Esophagus muscularis mucosa (tissue), 4 donors: ENCODE data around the gene TEAD3. TPM values are rescaled to one million over a fixed set of nuclear protein-coding genes. Genes with fewer than 3 reads are reported as not detected.
A peak's percentile ranks its signal among the peaks of the same experiment; 100 is the strongest.

ENCODE experiments used
- DNase-seq: peaks from one replicate; pipeline ENCODE4 v3.0.0-alpha.2; 2017; ENCODE audit errors: extremely low spot score
- H3K27ac ChIP-seq, 4 donors: fragments of 200-600 bp; sonication (generic); replicated peaks in 1 of 4; 1 replicate in 3 of 4; 2 replicates in 1 of 4; pipeline ENCODE4 v1.5.1; 2016 to 2019; ENCODE audit warnings: mild to moderate bottlenecking in 1 of 4
- H3K27me3 ChIP-seq, 4 donors: fragments of 200-600 bp; sonication (generic); one replicate each; pipeline versions ENCODE4 v1.5.1 to v1.6.0; 2016 to 2019
- H3K36me3 ChIP-seq, 4 donors: fragments of 200-600 bp; sonication (generic); one replicate each; pipeline ENCODE4 v1.5.1; 2016 to 2019
- H3K4me1 ChIP-seq, 4 donors: fragments of 200-600 bp; sonication (generic); one replicate each; pipeline ENCODE4 v1.5.1; 2016 to 2019
- H3K4me3 ChIP-seq, 4 donors: fragments of 200-600 bp; sonication (generic); 1 replicate in 2 of 4; 2 replicates in 2 of 4; pipeline ENCODE4 v1.5.1; 2016 to 2019; ENCODE audit warnings: mild to moderate bottlenecking in 4 of 4, moderate library complexity in 1 of 4
- H3K9me3 ChIP-seq, 4 donors: fragments of 200-600 bp; sonication (generic); 1 replicate in 3 of 4; 2 replicates in 1 of 4; pipeline ENCODE4 v1.5.1; 2016 to 2019
- CTCF ChIP-seq, 3 experiments: fragments of 200-600 bp in 2 of 3; fragments of 450-650 bp in 1 of 3; sonication (generic) in 2 of 3; IDR thresholded peaks; one replicate each; pipeline ENCODE4 v1.5.1; 2017 to 2019; ENCODE audit warnings: antibody characterized with exemption in 3 of 3, mild to moderate bottlenecking in 2 of 3, moderate library complexity in 1 of 3
- EP300 ChIP-seq: sonication (generic); formaldehyde crosslinking; IDR thresholded peaks from one replicate; pipeline ENCODE4 v1.6.1; 2017; ENCODE audit warnings: antibody characterized with exemption
- POLR2A ChIP-seq: fragments of 450-650 bp; IDR thresholded peaks from one replicate; pipeline ENCODE4 v1.6.1; 2017; ENCODE audit warnings: antibody characterized with exemption, moderate library complexity, mild to moderate bottlenecking, low read depth
- POLR2AphosphoS5 ChIP-seq, 2 donors: sonication (generic); formaldehyde crosslinking; IDR thresholded peaks; one replicate each; pipeline ENCODE4 v1.6.1; 2017; ENCODE audit warnings: antibody characterized with exemption in 2 of 2
- WGBS: methylation state at CpG from one replicate; pipeline ENCODE4 v1.1.5; 2018; 5-methylcytosine and 5-hydroxymethylcytosine counted together
- intact Hi-C: fragments of 100-400 bp; cut with DNase I; formaldehyde crosslinking; loops from one replicate; pipeline ENCODE4 v1.15.1; 2023
- total RNA-seq, 4 donors: library from RNA; depleted of rRNA; stranded (reverse); fragments of >200 nt; gene quantifications; one replicate each; pipeline versions ENCODE4 v1.1.0 to v1.2.1, GENCODE V29; 2016

The TEAD3 gene
- total RNA-seq, 4 donors from 2014 or later, result 71.4 to 123 (median 78.5) TPM

GRCh38 chr6:35457907-35458306, 39.0 kb downstream of the TEAD3 start:
- intact Hi-C loops, result no loop called here
- TF ChIP-seq CTCF (IDR thresholded peaks at IDR 0.05) (no peak), EP300 (no peak), POLR2A (no peak), POLR2AphosphoS5 (IDR thresholded peaks at IDR 0.05) (no peak)
- DNase-seq, result no peak
- H3K27me3 ChIP-seq, result no peaks in the 10 kb centered on the region
- peaks cover 4 to 61% (median 37%) of the 10 kb centered on the region in 4 donors for H3K36me3 ChIP-seq
- H3K9me3 ChIP-seq, result no peaks in the 10 kb centered on the region
- no peak overlapping the region for H3K27ac ChIP-seq
- H3K4me1 ChIP-seq, result peaks cover 8 to 18% (median 16%) of the 10 kb centered on the region in 4 donors
- no peak overlapping the region for H3K4me3 ChIP-seq
- 81% methylated on average over 4 of the region's 4 CpGs for WGBS

- intact Hi-C loops, result no loop called here
- no peak overlapping the region for H3K27ac ChIP-seq
- WGBS, result 85% methylated on average over 9 of the region's 9 CpGs
Observed at GRCh38 chr6:35454391-35455110, 42.3 kb downstream of the TEAD3 start.

GRCh38 chr6:35453236-35453635, 43.6 kb downstream of the TEAD3 start:
- peak overlapping the region; percentile 67 to 82 (median 70) for H3K4me3 ChIP-seq
- WGBS, result 20% methylated on average over 3 of the region's 3 CpGs

More at GRCh38 chr6:35454391-35455110, 42.3 kb downstream of the TEAD3 start:
- Histone ChIP-seq H3K27me3 (no peaks in the 10 kb centered on the region), H3K9me3 (no peaks in the 10 kb centered on the region), H3K36me3 (peaks cover 2 to 42% (median 28%) of the 10 kb centered on the region in 4 donors), H3K4me1 (peaks cover 23 to 36% (median 31%) of the 10 kb centered on the region in 4 donors), H3K4me3 (no peak overlapping the region)
- TF ChIP-seq CTCF (IDR thresholded peaks at IDR 0.05) (no peak), POLR2AphosphoS5 (IDR thresholded peaks at IDR 0.05) (no peak), POLR2A (no peak), EP300 (no peak)
- DNase-seq, result no peak

GRCh38 chr6:35452183-35453090, 44.4 kb downstream of the TEAD3 start, which contains the start of gene FANCE:
Gene FANCE, plus strand, starts transcription at chr6:35452338. Its CDS starts 208 bp downstream, at chr6:35452546.
- Histone ChIP-seq H3K4me1 (peaks cover 23 to 42% (median 33%) of the 10 kb centered on the region in 4 donors), H3K27ac (peak within 1 kb of the TSS; percentile 74 to 80 (median 80)), H3K36me3 (peaks cover 0 to 21% (median 18%) of the 10 kb centered on the region in 4 donors), H3K9me3 (no peaks in the 10 kb centered on the region), H3K27me3 (no peaks in the 10 kb centered on the region), H3K4me3 (peak within 1 kb of the TSS; percentile 67 to 82 (median 70))
- WGBS, result 1% methylated on average over 33 of the region's 87 CpGs
- intact Hi-C loops, result no loop called here
- DNase-seq, result peak; percentile 98
- TF ChIP-seq CTCF (IDR thresholded peaks at IDR 0.05) (no peak), POLR2A (no peak), POLR2AphosphoS5 (IDR thresholded peaks at IDR 0.05) (peak; percentile 62 to 84), EP300 (no peak)

More at GRCh38 chr6:35453236-35453635, 43.6 kb downstream of the TEAD3 start:
- H3K27me3 ChIP-seq, result no peaks in the 10 kb centered on the region
- H3K36me3 ChIP-seq, result peaks cover 0 to 29% (median 23%) of the 10 kb centered on the region in 4 donors
- DNase-seq, result no peak
- H3K9me3 ChIP-seq, result no peaks in the 10 kb centered on the region
- TF ChIP-seq EP300, result no peak
- no peak for TF ChIP-seq CTCF (IDR thresholded peaks at IDR 0.05)
- TF ChIP-seq POLR2A, result no peak
- TF ChIP-seq POLR2AphosphoS5 (IDR thresholded peaks at IDR 0.05), result no peak
- peak overlapping the region in 2 of 4 donors; percentile 74 to 80 for H3K27ac ChIP-seq
- H3K4me1 ChIP-seq, result peaks cover 23 to 42% (median 33%) of the 10 kb centered on the region in 4 donors
- intact Hi-C loops, result no loop called here
